Measurements from ENCODE around the gene STAT1. TPM values are rescaled to one million over a fixed set of nuclear protein-coding genes. Genes with fewer than 3 reads are reported as not detected.
"Not testable (repeated sequence)": the region's sequence is repeated elsewhere in the genome, so short reads cannot be mapped to it uniquely, and the experiment has no call there.

The STAT1 gene
- total RNA-seq, 1 experiment from 2014 or later = 108 TPM

DNA sequence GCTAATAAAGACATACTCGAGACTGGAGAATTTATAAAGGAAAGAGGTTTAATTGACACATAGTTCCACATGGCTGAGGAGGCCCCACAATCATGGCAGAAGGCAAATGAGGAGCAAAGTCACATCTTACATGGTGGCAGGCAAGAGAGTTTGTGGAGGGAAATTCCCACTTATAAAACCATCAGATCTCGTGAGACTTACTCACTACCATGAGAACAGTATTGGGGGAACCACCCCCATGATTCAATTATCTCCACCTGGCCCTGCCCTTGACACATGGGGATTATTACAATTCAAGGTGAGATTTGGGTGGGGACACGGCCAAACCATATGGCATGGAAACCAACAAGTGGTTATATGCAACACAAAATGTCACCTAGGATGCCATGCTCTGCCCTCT lies 18.7 kb downstream of the STAT1 start:
- not testable (repeated sequence) for H3K4me3 ChIP-seq; H3K27me3 ChIP-seq (replicated peaks); H3K4me1 ChIP-seq (replicated peaks); H3K27ac ChIP-seq; DNase-seq (ENCODE audit: low read depth in 1 of 2, low spot score in 2 of 2); H3K9me3 ChIP-seq (replicated peaks)
- peaks cover 89% of the 10 kb centered on the region for H3K36me3 ChIP-seq

GRCh38 chr2:190994148-190994547 lies 19.8 kb downstream of the STAT1 start:
- Histone ChIP-seq H3K36me3 (peaks cover 89% of the 10 kb centered on the region), H3K27ac (no peak overlapping the region), H3K9me3 (replicated peaks) (no peaks in the 10 kb centered on the region), H3K4me3 (no peak overlapping the region), H3K4me1 (replicated peaks) (no peaks in the 10 kb centered on the region), H3K27me3 (replicated peaks) (no peaks in the 10 kb centered on the region)
- no peak for DNase-seq (ENCODE audit: low read depth in 1 of 2, low spot score in 2 of 2)

DNA sequence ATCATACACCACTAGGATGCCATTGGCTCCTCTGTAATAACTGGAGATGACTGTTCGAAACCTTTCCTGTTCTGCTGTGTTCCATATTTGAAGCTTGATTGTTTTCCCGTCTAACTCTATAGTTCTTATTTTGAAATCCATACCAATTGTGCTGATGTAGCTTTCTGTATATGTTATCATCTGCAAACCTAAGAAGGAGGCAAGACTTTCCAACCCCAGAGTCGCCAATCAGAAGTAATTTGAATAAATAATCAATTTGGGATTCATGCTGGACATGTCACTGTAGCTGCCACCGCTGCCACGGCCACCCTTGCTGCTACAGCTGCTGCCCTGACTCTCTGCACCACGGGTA lies 20.7 kb downstream of the STAT1 start:
- Histone ChIP-seq H3K4me1 (replicated peaks) (no peaks in the 10 kb centered on the region), H3K4me3 (no peak overlapping the region), H3K27ac (no peak overlapping the region), H3K36me3 (peaks cover 92% of the 10 kb centered on the region), H3K9me3 (replicated peaks) (no peaks in the 10 kb centered on the region), H3K27me3 (replicated peaks) (no peaks in the 10 kb centered on the region)
- DNase-seq (ENCODE audit: low read depth in 1 of 2, low spot score in 2 of 2) = no peak

- Histone ChIP-seq H3K36me3 (peaks cover 92% of the 10 kb centered on the region), H3K4me3 (no peak overlapping the region)
- DNase-seq (ENCODE audit: low read depth in 1 of 2, low spot score in 2 of 2) = no peak
These were observed 23.8 kb downstream of the STAT1 start for GRCh38 chr2:190990132-190990531.

GRCh38 chr2:190988910-190989309 lies 25.1 kb downstream of the STAT1 start:
- Histone ChIP-seq H3K27me3 (replicated peaks) (no peaks in the 10 kb centered on the region), H3K27ac (no peak overlapping the region), H3K9me3 (replicated peaks) (no peaks in the 10 kb centered on the region), H3K4me1 (replicated peaks) (peaks cover 8% of the 10 kb centered on the region), H3K4me3 (no peak overlapping the region), H3K36me3 (peaks cover 95% of the 10 kb centered on the region)
- DNase-seq (ENCODE audit: low read depth in 1 of 2, low spot score in 2 of 2) = no peak

More at GRCh38 chr2:190990132-190990531, 23.8 kb downstream of the STAT1 start:
- H3K27me3 ChIP-seq (replicated peaks) = no peaks in the 10 kb centered on the region
- no peaks in the 10 kb centered on the region for H3K4me1 ChIP-seq (replicated peaks)
- no peak overlapping the region for H3K27ac ChIP-seq
- H3K9me3 ChIP-seq (replicated peaks) = no peaks in the 10 kb centered on the region

GRCh38 chr2:190987938-190988337 lies 26.0 kb downstream of the STAT1 start:
- H3K36me3 ChIP-seq = peaks cover 95% of the 10 kb centered on the region
- H3K27me3 ChIP-seq (replicated peaks) = no peaks in the 10 kb centered on the region
- no peak overlapping the region for H3K4me3 ChIP-seq
- H3K9me3 ChIP-seq (replicated peaks) = no peaks in the 10 kb centered on the region
- no peak for DNase-seq (ENCODE audit: low read depth in 1 of 2, low spot score in 2 of 2)
- H3K27ac ChIP-seq = no peak overlapping the region
- H3K4me1 ChIP-seq (replicated peaks) = peaks cover 8% of the 10 kb centered on the region

DNA sequence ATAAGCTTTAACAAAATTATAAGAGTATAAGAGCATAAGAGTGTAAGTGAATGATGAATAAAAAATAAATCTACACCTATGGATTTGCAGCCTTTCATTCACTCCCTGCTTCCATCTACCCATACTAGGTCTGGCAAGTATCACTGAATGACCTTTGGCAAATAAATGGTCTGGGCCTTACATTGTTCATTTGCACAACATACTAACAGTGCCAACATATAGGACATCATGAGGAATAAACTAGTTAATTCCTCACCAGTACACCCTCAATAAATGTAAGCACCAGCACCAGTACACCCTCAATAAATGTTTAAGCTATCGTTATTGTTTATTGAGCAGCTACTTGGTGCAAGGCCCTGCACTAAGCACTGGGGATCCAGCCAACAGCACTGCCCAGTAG lies 26.9 kb downstream of the STAT1 start:
- no peak overlapping the region for H3K27ac ChIP-seq
- no peak overlapping the region for H3K4me3 ChIP-seq
- H3K27me3 ChIP-seq (replicated peaks) = no peaks in the 10 kb centered on the region
- no peak for DNase-seq (ENCODE audit: low read depth in 1 of 2, low spot score in 2 of 2)
- H3K36me3 ChIP-seq = peaks cover 95% of the 10 kb centered on the region
- H3K4me1 ChIP-seq (replicated peaks) = peaks cover 8% of the 10 kb centered on the region
- H3K9me3 ChIP-seq (replicated peaks) = no peaks in the 10 kb centered on the region

GRCh38 chr2:190986221-190986953 lies 27.6 kb downstream of the STAT1 start:
- Histone ChIP-seq H3K27me3 (replicated peaks) (no peaks in the 10 kb centered on the region), H3K4me1 (replicated peaks) (peaks cover 8% of the 10 kb centered on the region), H3K36me3 (peaks cover 100% of the 10 kb centered on the region), H3K4me3 (no peak overlapping the region), H3K27ac (no peak overlapping the region), H3K9me3 (replicated peaks) (no peaks in the 10 kb centered on the region)
- no peak for DNase-seq (ENCODE audit: low read depth in 1 of 2, low spot score in 2 of 2)

GRCh38 chr2:190984595-190984994 lies 29.4 kb downstream of the STAT1 start:
- Histone ChIP-seq H3K36me3 (peaks cover 100% of the 10 kb centered on the region), H3K27ac (no peak overlapping the region), H3K4me3 (no peak overlapping the region), H3K4me1 (replicated peaks) (peaks cover 19% of the 10 kb centered on the region), H3K9me3 (replicated peaks) (no peaks in the 10 kb centered on the region), H3K27me3 (replicated peaks) (no peaks in the 10 kb centered on the region)
- no peak for DNase-seq (ENCODE audit: low read depth in 1 of 2, low spot score in 2 of 2)

GRCh38 chr2:190982262-190983034 lies 31.5 kb downstream of the STAT1 start:
- no peak for DNase-seq (ENCODE audit: low read depth in 1 of 2, low spot score in 2 of 2)
- Histone ChIP-seq H3K27me3 (replicated peaks) (no peaks in the 10 kb centered on the region), H3K36me3 (peaks cover 100% of the 10 kb centered on the region), H3K4me1 (replicated peaks) (peaks cover 26% of the 10 kb centered on the region), H3K27ac (no peak overlapping the region), H3K9me3 (replicated peaks) (no peaks in the 10 kb centered on the region), H3K4me3 (no peak overlapping the region)

- Histone ChIP-seq H3K4me1 (replicated peaks) (peaks cover 26% of the 10 kb centered on the region), H3K36me3 (peaks cover 100% of the 10 kb centered on the region)
- no peak for DNase-seq (ENCODE audit: low read depth in 1 of 2, low spot score in 2 of 2)
These were observed 32.2 kb downstream of the STAT1 start for GRCh38 chr2:190981733-190982132.

DNA sequence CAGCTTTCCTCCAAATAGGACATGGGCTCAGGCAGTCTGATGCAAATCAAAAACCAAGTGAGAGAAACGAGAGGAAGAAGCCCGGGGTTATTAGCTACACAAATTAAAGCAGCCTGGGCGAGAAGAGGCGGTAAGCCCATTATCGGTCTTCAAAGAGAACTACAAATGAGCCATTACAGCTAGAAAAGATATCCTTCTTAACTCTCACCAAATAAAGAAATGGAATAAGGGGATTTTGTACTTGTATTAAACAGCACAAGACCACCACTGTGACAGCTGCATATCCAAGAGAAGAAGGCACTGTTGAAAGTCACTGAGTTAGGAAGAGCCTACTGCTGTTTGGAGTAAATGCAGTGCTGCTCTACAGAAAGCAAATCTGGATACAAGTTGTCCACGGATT lies 32.6 kb downstream of the STAT1 start:
- Histone ChIP-seq H3K27ac (no peak overlapping the region), H3K9me3 (replicated peaks) (no peaks in the 10 kb centered on the region), H3K4me3 (no peak overlapping the region), H3K4me1 (replicated peaks) (peaks cover 26% of the 10 kb centered on the region), H3K36me3 (peaks cover 100% of the 10 kb centered on the region), H3K27me3 (replicated peaks) (no peaks in the 10 kb centered on the region)
- DNase-seq (ENCODE audit: low read depth in 1 of 2, low spot score in 2 of 2) = no peak

More at GRCh38 chr2:190981733-190982132, 32.2 kb downstream of the STAT1 start:
- H3K4me3 ChIP-seq = no peak overlapping the region
- no peaks in the 10 kb centered on the region for H3K9me3 ChIP-seq (replicated peaks)
- H3K27ac ChIP-seq = no peak overlapping the region
- no peaks in the 10 kb centered on the region for H3K27me3 ChIP-seq (replicated peaks)

- no peak overlapping the region for H3K27ac ChIP-seq
- H3K4me1 ChIP-seq (replicated peaks) = peaks cover 26% of the 10 kb centered on the region
- DNase-seq (ENCODE audit: low read depth in 1 of 2, low spot score in 2 of 2) = no peak
- no peaks in the 10 kb centered on the region for H3K9me3 ChIP-seq (replicated peaks)
- H3K27me3 ChIP-seq (replicated peaks) = no peaks in the 10 kb centered on the region
- H3K36me3 ChIP-seq = peaks cover 100% of the 10 kb centered on the region
- H3K4me3 ChIP-seq = no peak overlapping the region
These were observed 33.3 kb downstream of the STAT1 start for GRCh38 chr2:190980630-190981209.
